ENCODE data around the gene RAB28. TPM values are rescaled to one million over a fixed set of nuclear protein-coding genes. Genes with fewer than 3 reads are reported as not detected.

Gene RAB28
- polyA plus RNA-seq, 1 of the 3 experiments (the other 2 are of a cell fraction), result 10.5 TPM

- Histone ChIP-seq H3K4me3 (ENCODE audit: low read depth in 2 of 2, low read length in 1 of 2) (no peak overlapping the region), H3K9ac (no peak overlapping the region), H2AFZ (ENCODE audit: low read depth) (no peak overlapping the region), H3F3A (replicated peaks; ENCODE audit: insufficient read depth) (no peaks in the 10 kb centered on the region), H3K79me2 (ENCODE audit: insufficient read depth) (no peaks in the 10 kb centered on the region), H3K36me3 (replicated peaks in 1 of 2; ENCODE audit: control insufficient read depth in 1 of 2, insufficient read depth in 2 of 2, low read length in 1 of 2) (no peaks in the 10 kb centered on the region), H3K27ac (ENCODE audit: low read depth in 2 of 2, low read length in 1 of 2) (no peak overlapping the region), H3K27me3 (ENCODE audit: insufficient read depth) (peaks cover 20% of the 10 kb centered on the region; the same call in 1 of the 2 replicates), H3K9me3 (no peaks in the 10 kb centered on the region), H3K9me2 (no peaks in the 10 kb centered on the region), H3K4me2 (no peak overlapping the region), H4K20me1 (ENCODE audit: insufficient read depth) (no peaks in the 10 kb centered on the region), H3K4me1 (ENCODE audit: control insufficient read depth in 1 of 2, insufficient read depth in 2 of 2, low read depth in 1 of 2, low read length in 1 of 2) (no peaks in the 10 kb centered on the region)
- ChIA-PET CTCF (interaction anchor here (2.7 kb wide), 1 partner anchor 8 kb away, joined by 10 read pairs; no protein-coding TSS in a partner anchor), POLR2A (no interaction called here)
- 33% methylated on average over 1 of the region's 1 CpG for WGBS (ENCODE audit: low lambda C conversion rate)
- TF ChIP-seq RAD21 (IDR thresholded peaks at IDR 0.05; ENCODE audit: low read length) (no peak), POLR2AphosphoS5 (IDR thresholded peaks at IDR 0.05; ENCODE audit: low read depth, low read length) (no peak), EP300 (IDR thresholded peaks at IDR 0.05; ENCODE audit: borderline replicate concordance in 1 of 2, low read depth in 1 of 2, low read length in 1 of 2) (no peak), TCF12 (IDR thresholded peaks at IDR 0.05) (no peak), TEAD4 (IDR thresholded peaks at IDR 0.05; ENCODE audit: borderline replicate concordance, insufficient read depth) (no peak), ZBTB33 (IDR thresholded peaks at IDR 0.05; ENCODE audit: borderline replicate concordance, low read depth) (no peak), GABPA (IDR thresholded peaks at IDR 0.05; ENCODE audit: low read depth) (no peak), RFX5 (IDR thresholded peaks at IDR 0.05; ENCODE audit: low read length) (no peak)
- DNase-seq, result no peak
These were observed 14.3 kb upstream of the RAB28 start for GRCh38 chr4:13498469-13498868.

GRCh38 chr4:13496605-13497004 lies 12.5 kb upstream of the RAB28 start:
- Histone ChIP-seq H2AFZ (ENCODE audit: low read depth) (no peak overlapping the region), H3K27ac (ENCODE audit: low read depth in 2 of 2, low read length in 1 of 2) (no peak overlapping the region), H3K9me2 (no peaks in the 10 kb centered on the region), H3K9ac (no peak overlapping the region), H4K20me1 (ENCODE audit: insufficient read depth) (no peaks in the 10 kb centered on the region), H3K9me3 (no peaks in the 10 kb centered on the region), H3K4me2 (no peak overlapping the region), H3K36me3 (replicated peaks in 1 of 2; ENCODE audit: control insufficient read depth in 1 of 2, insufficient read depth in 2 of 2, low read length in 1 of 2) (no peaks in the 10 kb centered on the region), H3K79me2 (ENCODE audit: insufficient read depth) (no peaks in the 10 kb centered on the region), H3K4me1 (ENCODE audit: control insufficient read depth in 1 of 2, insufficient read depth in 2 of 2, low read depth in 1 of 2, low read length in 1 of 2) (no peaks in the 10 kb centered on the region), H3K4me3 (ENCODE audit: low read depth in 2 of 2, low read length in 1 of 2) (no peak overlapping the region), H3F3A (replicated peaks; ENCODE audit: insufficient read depth) (no peaks in the 10 kb centered on the region), H3K27me3 (ENCODE audit: insufficient read depth) (peaks cover 8% of the 10 kb centered on the region; the same call in 1 of the 2 replicates)
- DNase-seq, result no peak
- ChIA-PET POLR2A (no interaction called here), CTCF (interaction anchor here (1.0 to 2.7 kb wide), 3 partner anchors 10 to 644 kb away, joined by 3 to 10 read pairs (median 3); no protein-coding TSS in a partner anchor)
- 26% methylated on average over 2 of the region's 2 CpGs for WGBS (ENCODE audit: low lambda C conversion rate)
- TF ChIP-seq EP300 (IDR thresholded peaks at IDR 0.05; ENCODE audit: borderline replicate concordance in 1 of 2, low read depth in 1 of 2, low read length in 1 of 2), result no peak
- TF ChIP-seq POLR2AphosphoS5 (IDR thresholded peaks at IDR 0.05; ENCODE audit: low read depth, low read length), result no peak
- TF ChIP-seq RFX5 (IDR thresholded peaks at IDR 0.05; ENCODE audit: low read length), result no peak
- TF ChIP-seq CHD2 (IDR thresholded peaks at IDR 0.05; ENCODE audit: low read length, partially characterized antibody), result no peak
- no peak for TF ChIP-seq ELF1 (IDR thresholded peaks at IDR 0.05)
- no peak for TF ChIP-seq FOSL2 (IDR thresholded peaks at IDR 0.05; ENCODE audit: borderline replicate concordance, low read depth)

All from SK-N-SH (cell line).